H1 (cell line): ENCODE data around the gene CEP72. TPM values are rescaled to one million over a fixed set of nuclear protein-coding genes. Genes with fewer than 3 reads are reported as not detected.

Experiments used
- CTCF ChIA-PET: fragments of 300-600 bp; sonication (Branson Sonifier 250); formaldehyde crosslinking; loops from one replicate; lab custom pipeline; 2021; ENCODE audit not compliant: partially characterized antibody; lab: Charles Lee
- POLR2A ChIA-PET: fragments of 300-600 bp; sonication (Branson Sonifier 250); formaldehyde crosslinking; loops from one replicate; lab custom pipeline; 2021; ENCODE audit warnings: inconsistent platforms; ENCODE audit not compliant: partially characterized antibody; lab: Charles Lee
- DNase-seq, 2 experiments: peaks; one replicate each; pipeline versions ENCODE4 v3.0.0 to v3.0.0-alpha.2; 2010 to 2022; ENCODE audit warnings: low spot score in 2 of 2, low read depth in 1 of 2, mixed read lengths in 1 of 2
- FAIRE-seq: peaks from 2 replicates; lab custom pipeline; 2011; peaks lifted over from hg19 to GRCh38; lab: Jason Lieb, UNC
- H2AFZ ChIP-seq: 2 replicates; pipeline ENCODE4 v1.8.1; 2012; ENCODE audit warnings: low read length, inconsistent platforms
- H2AK5ac ChIP-seq: 2 replicates; pipeline ENCODE4 v1.6.1; 2013; ENCODE audit warnings: low read depth, low read length
- H2BK120ac ChIP-seq: replicated peaks from 2 replicates; pipeline ENCODE3; 2013; ENCODE audit warnings: low read depth, low read length, inconsistent platforms
- H2BK12ac ChIP-seq: 2 replicates; pipeline ENCODE4 v1.6.1; 2013; ENCODE audit warnings: low read depth, low read length
- H2BK15ac ChIP-seq: 2 replicates; pipeline ENCODE4 v1.6.1; 2013; ENCODE audit warnings: low read length
- H2BK20ac ChIP-seq: 2 replicates; pipeline ENCODE4 v1.6.1; 2013; ENCODE audit warnings: low read length
- H2BK5ac ChIP-seq: 2 replicates; pipeline ENCODE4 v1.6.1; 2013; ENCODE audit warnings: low read depth, low read length
- H3K14ac ChIP-seq: 2 replicates; pipeline ENCODE4 v1.6.1; 2013; ENCODE audit warnings: inconsistent platforms; ENCODE audit not compliant: insufficient read length
- H3K18ac ChIP-seq: 2 replicates; pipeline ENCODE4 v1.6.1; 2013; ENCODE audit warnings: low read length; ENCODE audit errors: extremely low read depth
- H3K23ac ChIP-seq: 2 replicates; pipeline ENCODE4 v1.6.1; 2013; ENCODE audit warnings: inconsistent platforms; ENCODE audit not compliant: insufficient read length
- H3K23me2 ChIP-seq: 2 replicates; pipeline ENCODE4 v1.6.1; 2013; ENCODE audit warnings: low read depth, low read length
- H3K27ac ChIP-seq: 2 replicates; pipeline ENCODE4 v1.6.1; 2011; ENCODE audit warnings: low read depth, low read length, inconsistent platforms
- H3K27me3 ChIP-seq, 4 experiments: replicated peaks in 1 of 4; 1 replicate in 1 of 4; 2 replicates in 3 of 4; pipeline versions ENCODE4 v1.6.1 to v1.8.1; 2011 to 2013; ENCODE audit warnings: low read length in 3 of 4, mild to moderate bottlenecking in 3 of 4, inconsistent platforms in 2 of 4, mixed read lengths in 2 of 4, moderate library complexity in 1 of 4; ENCODE audit not compliant: control insufficient read depth in 3 of 4, insufficient read depth in 3 of 4; ENCODE audit errors: extremely low read depth in 1 of 4
- H3K36me3 ChIP-seq, 4 experiments: 2 replicates each; pipeline versions ENCODE4 v1.6.1 to v1.8.1; 2011 to 2013; ENCODE audit warnings: mild to moderate bottlenecking in 4 of 4, low read length in 3 of 4, moderate library complexity in 2 of 4, control low read depth in 1 of 4, inconsistent platforms in 1 of 4; ENCODE audit not compliant: insufficient read depth in 4 of 4, control insufficient read depth in 2 of 4
- H3K4ac ChIP-seq: replicated peaks from 2 replicates; pipeline ENCODE3; 2013; ENCODE audit warnings: low read length, low read depth, mixed read lengths, inconsistent platforms; ENCODE audit not compliant: insufficient read length
- H3K4me1 ChIP-seq, 4 experiments: replicated peaks in 1 of 4; 1 replicate in 1 of 4; 2 replicates in 3 of 4; pipeline versions ENCODE4 v1.6.1 to v1.8.1; 2011 to 2013; ENCODE audit warnings: low read length in 3 of 4, inconsistent platforms in 2 of 4, mixed read lengths in 1 of 4; ENCODE audit not compliant: insufficient read depth in 4 of 4, control insufficient read depth in 3 of 4
- H3K4me2 ChIP-seq, 2 experiments: 2 replicates each; pipeline versions ENCODE4 v1.6.1 to v1.8.1; 2011 to 2013; ENCODE audit warnings: low read depth in 2 of 2, low read length in 2 of 2, control low read depth in 1 of 2, inconsistent platforms in 1 of 2, mild to moderate bottlenecking in 1 of 2; ENCODE audit not compliant: insufficient read depth in 1 of 2
- H3K4me3 ChIP-seq, 4 experiments: fragments of 200-600, 300-600 bp in 1 of 4; sonication (generic), shearing (Covaris generic), sonication (Bioruptor Twin) in 1 of 4; 2 replicates each; pipeline versions ENCODE4 v1.5.1 to v1.8.1; 2011 to 2016; ENCODE audit warnings: low read length in 4 of 4, low read depth in 3 of 4, control low read depth in 2 of 4, inconsistent platforms in 2 of 4, mild to moderate bottlenecking in 2 of 4, mixed read lengths in 1 of 4, moderate library complexity in 1 of 4; ENCODE audit not compliant: insufficient read depth in 2 of 4; ENCODE audit errors: extremely low read depth in 1 of 4
- H3K56ac ChIP-seq: replicated peaks from 2 replicates; pipeline ENCODE3; 2013; ENCODE audit warnings: low read depth, mild to moderate bottlenecking, mixed read lengths, low read length, inconsistent platforms; ENCODE audit not compliant: insufficient read length
- H3K79me1 ChIP-seq: 2 replicates; pipeline ENCODE4 v1.6.1; 2013; ENCODE audit warnings: low read depth, low read length, control low read depth
- H3K79me2 ChIP-seq, 2 experiments: 2 replicates each; pipeline versions ENCODE4 v1.6.1 to v1.8.1; 2012 to 2013; ENCODE audit warnings: low read length in 2 of 2, mild to moderate bottlenecking in 2 of 2, inconsistent platforms in 1 of 2; ENCODE audit not compliant: insufficient read depth in 2 of 2, control insufficient read depth in 1 of 2
- H3K9ac ChIP-seq, 4 experiments: replicated peaks in 1 of 4; 1 replicate in 1 of 4; 2 replicates in 3 of 4; pipeline versions ENCODE4 v1.6.1 to v1.8.1; 2011 to 2013; ENCODE audit warnings: low read depth in 3 of 4, low read length in 3 of 4, control low read depth in 2 of 4, mild to moderate bottlenecking in 2 of 4, moderate library complexity in 2 of 4, inconsistent platforms in 1 of 4; ENCODE audit errors: extremely low read depth in 1 of 4
- H3K9me3 ChIP-seq, 2 experiments: 2 replicates each; pipeline versions ENCODE4 v1.6.1 to v1.8.1; 2012 to 2013; ENCODE audit warnings: mild to moderate bottlenecking in 2 of 2, moderate library complexity in 2 of 2, control low read depth in 1 of 2, inconsistent platforms in 1 of 2, low read depth in 1 of 2, low read length in 1 of 2, mixed read lengths in 1 of 2; ENCODE audit not compliant: insufficient read depth in 2 of 2
- H4K20me1 ChIP-seq, 2 experiments: replicated peaks in 1 of 2; 2 replicates each; pipeline versions ENCODE3 to v1.8.1; 2011 to 2013; ENCODE audit warnings: inconsistent platforms in 2 of 2, low read length in 2 of 2, mild to moderate bottlenecking in 1 of 2; ENCODE audit not compliant: insufficient read depth in 2 of 2, control insufficient read depth in 1 of 2
- H4K5ac ChIP-seq: 2 replicates; pipeline ENCODE4 v1.6.1; 2013; ENCODE audit warnings: low read length, low read depth, mixed read lengths, inconsistent platforms; ENCODE audit not compliant: insufficient read length
- H4K8ac ChIP-seq: 2 replicates; pipeline ENCODE4 v1.8.0; 2013; ENCODE audit warnings: mild to moderate bottlenecking, moderate library complexity, low read length, inconsistent platforms; ENCODE audit not compliant: insufficient read depth; ENCODE audit errors: extremely low read depth
- H4K91ac ChIP-seq: replicated peaks from 2 replicates; pipeline ENCODE3; 2013; ENCODE audit warnings: low read length, mixed read lengths, inconsistent platforms; ENCODE audit not compliant: insufficient read length
- CREB1 ChIP-seq: IDR thresholded peaks from 2 replicates; pipeline ENCODE4 v1.6.1; 2012; ENCODE audit warnings: inconsistent platforms
- RNF2 ChIP-seq: fragments of 200-900, 300-1000 bp; sonication (generic); IDR thresholded peaks from 2 replicates; pipeline ENCODE4 v1.7.1; 2016; ENCODE audit warnings: borderline replicate concordance, low read depth, mild to moderate bottlenecking, antibody characterized with exemption, low read length; ENCODE audit not compliant: poor library complexity, severe bottlenecking; ENCODE audit errors: missing control alignments
- TEAD4 ChIP-seq: IDR thresholded peaks from 2 replicates; pipeline ENCODE4 v1.6.1; 2012; ENCODE audit warnings: low read depth, low read length, inconsistent platforms, mixed read lengths
- WGBS, 2 experiments: shearing (Covaris generic) in 1 of 2; methylation state at CpG; one replicate each; pipeline versions ENCODE4 v1.1.6 to v1.1.7; 2013 to 2015; ENCODE audit warnings: low lambda C conversion rate in 2 of 2, mixed read lengths in 2 of 2, inconsistent platforms in 1 of 2, low coverage in 1 of 2, missing lambda C conversion rate in 1 of 2; ENCODE audit not compliant: insufficient replicate concordance in 2 of 2, insufficient coverage in 1 of 2, insufficient read length in 1 of 2; ENCODE audit errors: extremely low coverage in 1 of 2, missing lambda C conversion rate in 1 of 2; 5-methylcytosine and 5-hydroxymethylcytosine counted together
- polyA plus RNA-seq, 7 experiments: library from polyadenylated mRNA; depleted of rRNA in 3 of 7; stranded (reverse) in 5 of 7; unstranded in 2 of 7; fragments of >200 nt in 5 of 7; fragments of 200-250 nt in 2 of 7; gene quantifications; 1 replicate in 5 of 7; 2 replicates in 1 of 7; 4 replicates in 1 of 7; pipeline versions ENCODE4 v1.2.1 to v1.2.3, GENCODE V29; 2011 to 2013; ENCODE audit warnings: missing spikeins in 2 of 7, mixed read lengths in 2 of 7
- total RNA-seq: library from RNA; stranded (reverse); fragmentation: NEBNext Ultra II Directional; extraction: Animal tissue kit (Norgen Biotek cat#: 25700); gene quantifications from 2 replicates; pipeline ENCODE4 v1.2.1, GENCODE V29; 2021

The CEP72 gene
- total and polyA plus RNA-seq, 2 of the 8 experiments (the other 6 are each of a cell fraction or from before 2014, with no cell fraction given) = 13.1 to 19.6 TPM

DNA sequence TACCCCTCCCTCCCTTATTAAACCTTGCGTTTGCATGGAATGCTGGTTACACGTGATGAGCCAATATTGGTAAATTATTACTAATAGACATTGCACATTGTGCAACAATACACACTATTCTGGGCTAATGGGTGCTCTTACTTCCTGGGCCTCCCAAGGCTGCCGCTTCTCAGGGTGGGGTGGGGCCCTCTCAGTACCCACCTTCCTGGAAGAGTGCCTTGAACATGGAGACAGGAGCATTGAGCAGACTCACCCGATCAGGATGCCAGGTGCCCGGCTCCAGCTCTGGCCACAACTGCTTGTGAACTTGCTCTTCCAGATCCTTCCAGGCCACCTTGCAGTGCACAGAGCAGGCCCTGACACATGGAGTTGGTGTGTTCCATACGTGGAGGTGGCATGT lies 24.7 kb upstream of the CEP72 start:
- no peak overlapping the region for H2BK120ac ChIP-seq
- H3K14ac ChIP-seq = no peak overlapping the region
- H4K5ac ChIP-seq = no peak overlapping the region
- no peak overlapping the region for H3K4ac ChIP-seq
- H2AFZ ChIP-seq = no peak overlapping the region
- 89% methylated on average over 6 of the region's 6 CpGs; no CpG with 5 or more reads in 1 of the 2 experiments for WGBS, 2 experiments
- no peak overlapping the region for H4K8ac ChIP-seq
- H4K91ac ChIP-seq = no peak overlapping the region
- H3K79me1 ChIP-seq = no peaks in the 10 kb centered on the region
- no peak overlapping the region for H3K4me3 ChIP-seq
- peaks cover 0 to 5% (median 0%) of the 10 kb centered on the region in 4 experiments; a peak in 1 of 7 replicates for H3K4me1 ChIP-seq
- no peak overlapping the region; the same call in 1 of the 2 replicates for H2BK12ac ChIP-seq
- H3K9me3 ChIP-seq = no peaks in the 10 kb centered on the region; a peak in 1 of 4 replicates
- FAIRE-seq (no peak), DNase-seq (no peak)
- no peaks in the 10 kb centered on the region for H3K79me2 ChIP-seq
- peaks cover 0 to 6% of the 10 kb centered on the region in 2 experiments for H4K20me1 ChIP-seq
- no peak overlapping the region for H3K18ac ChIP-seq
- no peak overlapping the region for H3K4me2 ChIP-seq
- no peak overlapping the region for H3K23ac ChIP-seq
- TF ChIP-seq RNF2 (no peak), TEAD4 (no peak), CREB1 (no peak)
- TF ChIP-seq, all 59 proteins: peak for 0
- CTCF ChIA-PET = interaction anchor here (0.7 to 1.7 kb wide), 2 partner anchors 15 to 20 kb away, joined by 3 to 4 read pairs; no protein-coding TSS in a partner anchor
- H2BK5ac ChIP-seq = no peak overlapping the region
- peaks cover 14% of the 10 kb centered on the region; the same call in 1 of the 2 replicates for H3K23me2 ChIP-seq
- H3K9ac ChIP-seq = no peak overlapping the region
- H2BK15ac ChIP-seq = no peak overlapping the region
- H3K36me3 ChIP-seq = no peaks in the 10 kb centered on the region
- no peak overlapping the region for H2AK5ac ChIP-seq
- H3K27ac ChIP-seq = no peak overlapping the region
- no peaks in the 10 kb centered on the region; a peak in 1 of 7 replicates for H3K27me3 ChIP-seq
- H2BK20ac ChIP-seq = no peak overlapping the region
- POLR2A ChIA-PET = no interaction called here
- no peak overlapping the region for H3K56ac ChIP-seq
